HG03095 (cell line): ENCODE data around the gene SOS1.

Source experiments
- ATAC-seq: cut with Tn5 transposase; IDR thresholded peaks from one replicate; pipeline ENCODE4 v1.9.1; 2021; ENCODE audit warnings: moderate library complexity; ENCODE audit not compliant: unreplicated experiment

Gene SOS1

DNA sequence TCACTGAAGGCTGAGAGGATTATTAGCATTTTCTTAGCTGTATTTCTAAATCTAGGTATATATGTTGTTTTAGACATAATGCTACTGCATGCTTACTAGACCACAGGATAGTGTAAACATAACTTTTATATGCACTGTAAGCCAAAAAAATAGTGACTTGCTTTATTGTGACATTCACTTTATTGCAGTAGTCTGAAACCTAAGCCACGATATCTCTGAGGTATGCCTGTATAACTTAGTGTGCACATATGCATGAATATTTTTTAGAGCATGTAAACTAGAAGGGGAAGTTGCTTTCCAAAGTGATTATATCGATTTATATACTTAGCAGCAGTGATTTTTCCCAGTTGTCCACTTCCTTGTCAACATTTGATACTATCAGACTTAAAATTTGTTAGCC, 81.8 kb downstream of the SOS1 start:
- no peak for ATAC-seq

DNA sequence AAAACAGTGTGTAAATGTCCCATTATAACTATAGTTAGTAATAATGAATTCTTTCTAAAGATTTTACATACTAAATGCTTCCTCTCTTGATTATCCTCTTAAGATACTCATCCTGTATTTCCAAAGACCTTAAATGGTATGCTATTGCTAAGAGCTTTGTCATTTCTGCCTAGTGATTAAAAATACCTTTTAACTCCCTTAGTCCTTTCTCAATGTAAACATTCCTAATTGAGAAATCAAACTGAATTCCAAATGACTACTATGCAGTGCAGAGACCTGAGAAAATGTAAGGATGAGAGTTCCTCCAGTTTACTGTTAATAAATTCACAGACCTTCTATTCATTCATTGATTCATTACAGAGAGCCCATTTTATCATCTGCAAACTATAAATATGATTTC, 86.9 kb downstream of the SOS1 start:
- no peak for ATAC-seq

DNA sequence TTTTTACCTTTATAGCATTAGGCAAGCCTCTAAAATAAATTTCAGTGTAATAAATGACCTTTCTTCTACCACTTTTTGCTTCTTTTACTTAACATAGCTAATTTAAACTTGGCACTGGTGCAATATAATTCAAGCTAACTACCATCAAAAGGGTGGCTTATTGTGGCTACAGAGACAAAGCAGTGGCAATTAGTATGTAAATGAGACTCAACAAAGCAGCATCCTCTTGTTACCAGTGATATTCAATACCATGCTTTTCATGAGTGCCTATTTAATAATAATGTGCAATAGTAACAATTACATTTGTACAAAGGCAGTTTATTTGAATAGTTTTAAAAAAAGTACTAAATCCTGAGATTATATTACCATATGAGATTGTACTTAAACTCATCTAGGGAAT, 93.4 kb downstream of the SOS1 start:
- ATAC-seq, result no peak

DNA sequence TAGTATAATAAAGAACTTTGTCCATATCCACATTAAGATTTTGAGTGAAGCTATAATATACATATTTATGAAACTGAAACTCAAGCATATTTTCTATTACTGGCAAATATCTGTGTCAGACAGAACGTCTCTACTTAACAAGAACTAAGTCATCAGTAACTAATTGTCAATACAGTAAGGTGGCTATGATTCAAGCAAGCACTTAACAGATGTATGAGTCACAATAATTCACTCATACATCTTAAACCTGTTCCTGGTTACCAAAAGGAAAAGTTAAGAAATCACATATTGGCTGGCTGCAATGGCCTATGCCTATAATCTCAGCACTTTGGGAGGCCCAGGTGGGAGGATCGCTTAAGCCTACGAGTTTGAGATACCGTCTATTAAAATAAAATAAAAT, 96.0 kb downstream of the SOS1 start:
- no peak for ATAC-seq

DNA sequence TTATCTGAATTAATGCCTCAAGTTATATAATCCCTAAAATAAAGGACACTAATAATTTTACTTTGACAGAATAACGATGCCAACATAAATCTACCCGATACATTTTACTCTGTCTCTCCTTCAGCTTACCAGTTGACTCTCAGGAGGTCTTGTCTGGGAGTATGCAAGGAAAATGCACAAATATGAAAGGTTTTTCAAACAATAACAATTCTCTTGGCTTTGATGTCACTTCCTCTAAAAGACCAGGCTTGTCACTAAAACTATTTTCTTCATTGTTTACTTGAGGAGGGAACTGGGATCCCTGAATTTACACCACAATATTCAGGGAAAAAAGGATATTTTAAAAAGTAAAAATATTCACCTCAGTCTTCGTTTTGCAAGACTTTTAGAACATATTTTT, 97.2 kb downstream of the SOS1 start:
- no peak for ATAC-seq

DNA sequence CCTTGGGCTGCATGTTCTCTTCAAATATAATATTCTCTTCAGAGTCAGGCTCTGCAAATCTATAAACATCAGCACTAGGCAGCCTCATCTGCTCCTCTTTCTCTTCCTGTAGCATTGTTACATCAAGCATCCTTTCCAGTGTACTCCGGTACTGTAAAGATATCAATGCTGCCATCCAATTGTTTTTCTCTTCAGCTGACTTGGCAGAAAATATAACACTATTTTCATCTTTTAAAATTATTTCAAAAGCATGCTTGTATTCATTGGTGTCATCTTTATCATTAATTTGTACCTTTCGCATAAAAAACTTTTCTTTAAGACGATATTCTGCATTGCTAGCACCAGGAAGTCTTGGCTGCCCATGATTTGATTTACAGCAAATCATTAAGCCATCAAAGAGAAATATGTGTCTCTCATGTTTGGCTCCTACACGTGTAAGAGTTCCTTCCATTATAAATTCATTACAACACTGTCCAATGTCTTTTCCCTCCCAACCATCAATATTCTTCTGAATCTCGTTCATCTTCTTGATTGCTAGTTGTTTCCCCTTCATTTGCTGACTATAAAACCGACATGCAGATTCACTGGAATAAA, 98.1 kb downstream of the SOS1 start:
- no peak for ATAC-seq

DNA sequence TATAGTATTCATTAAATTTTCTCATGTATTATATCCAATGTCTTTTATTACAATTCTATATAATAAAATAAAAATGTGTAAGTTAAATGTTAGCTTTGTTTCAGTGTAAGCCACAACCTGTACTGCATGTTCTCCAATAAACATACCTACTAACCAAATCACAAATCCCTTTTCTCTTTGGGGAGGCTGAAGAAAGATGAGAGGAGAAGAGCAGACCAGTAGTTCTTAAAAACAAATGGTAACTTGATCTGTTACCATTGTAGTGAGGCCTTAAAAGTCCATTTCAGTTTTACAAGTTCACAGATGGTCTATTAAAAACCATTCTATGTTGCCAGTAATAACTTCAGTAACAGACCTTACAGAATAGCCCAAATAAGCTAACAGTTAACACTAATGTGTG, 100.5 kb downstream of the SOS1 start:
- no peak for ATAC-seq

DNA sequence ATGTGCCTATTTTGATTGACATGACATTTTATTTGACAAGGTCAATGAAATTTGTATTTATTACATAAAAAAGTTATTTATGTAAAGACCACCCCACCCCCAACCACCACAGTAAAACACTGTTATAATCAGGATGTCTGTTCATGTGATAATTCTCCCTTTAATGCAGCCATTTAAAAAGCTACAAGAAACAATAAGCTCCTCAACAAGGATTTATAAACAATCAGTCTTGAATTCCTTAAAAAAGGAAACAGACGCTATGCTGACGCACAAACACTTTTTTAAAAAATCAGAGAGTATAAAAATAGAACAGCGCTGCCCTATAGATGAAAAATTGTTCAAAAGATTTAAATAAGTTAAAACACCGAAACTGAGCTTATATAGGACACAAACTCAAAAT, 102.2 kb downstream of the SOS1 start:
- no peak for ATAC-seq

DNA sequence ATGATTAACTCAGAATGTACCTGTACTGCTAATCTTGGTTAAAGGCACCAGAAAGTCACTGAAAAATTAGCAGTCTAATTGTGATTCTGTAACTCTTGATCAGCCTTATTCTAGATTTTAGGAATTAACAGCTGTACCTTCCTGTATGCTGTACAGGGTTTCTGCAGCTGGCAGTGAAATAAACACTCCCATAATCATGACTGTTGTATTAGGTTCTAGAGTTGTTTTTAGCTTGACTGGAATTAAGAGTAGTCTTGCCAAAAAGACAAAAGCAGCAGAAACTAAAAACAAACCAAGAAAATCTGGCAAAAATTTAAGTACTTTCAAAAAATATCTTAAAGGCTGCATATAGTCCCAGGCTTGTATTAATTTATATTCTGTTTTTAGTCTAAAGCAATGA, 103.5 kb downstream of the SOS1 start:
- no peak for ATAC-seq

DNA sequence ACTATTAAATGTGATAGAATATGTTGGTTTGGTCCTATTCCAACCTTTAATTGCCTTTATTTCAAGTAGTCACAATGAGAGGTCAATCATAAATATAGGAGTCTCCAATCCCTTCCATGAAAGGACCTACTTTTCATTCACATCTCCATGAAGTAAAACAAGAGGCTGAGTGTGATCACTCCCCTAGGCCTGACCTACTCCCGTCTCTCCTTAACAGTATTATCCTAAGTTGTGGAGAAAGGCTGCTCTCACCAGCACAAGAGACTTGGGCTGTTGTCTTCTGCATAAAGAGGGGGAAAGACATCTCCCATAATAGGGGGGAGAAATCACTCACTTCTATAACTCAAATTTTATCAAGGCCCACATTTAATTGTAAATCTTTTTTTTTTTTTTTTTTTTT, 105.4 kb downstream of the SOS1 start:
- no peak for ATAC-seq

DNA sequence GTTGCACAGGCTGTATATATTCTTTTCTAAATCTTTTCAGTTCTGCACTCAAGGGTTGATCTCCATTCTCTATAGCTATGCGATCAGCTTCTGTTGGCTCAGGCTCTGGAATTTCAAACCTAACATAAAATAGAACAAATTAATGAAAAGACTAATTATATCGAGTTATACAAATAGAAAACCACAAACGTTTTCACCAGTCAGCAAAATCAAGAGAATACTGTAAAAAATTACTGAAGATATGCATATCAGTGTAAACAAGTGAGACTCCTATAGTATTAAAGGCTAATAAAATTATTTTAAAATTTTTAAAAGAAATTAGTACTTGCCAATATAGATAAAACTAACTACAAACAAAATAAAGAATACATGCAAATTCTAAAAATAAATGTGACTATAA, 107.0 kb downstream of the SOS1 start:
- no peak for ATAC-seq

DNA sequence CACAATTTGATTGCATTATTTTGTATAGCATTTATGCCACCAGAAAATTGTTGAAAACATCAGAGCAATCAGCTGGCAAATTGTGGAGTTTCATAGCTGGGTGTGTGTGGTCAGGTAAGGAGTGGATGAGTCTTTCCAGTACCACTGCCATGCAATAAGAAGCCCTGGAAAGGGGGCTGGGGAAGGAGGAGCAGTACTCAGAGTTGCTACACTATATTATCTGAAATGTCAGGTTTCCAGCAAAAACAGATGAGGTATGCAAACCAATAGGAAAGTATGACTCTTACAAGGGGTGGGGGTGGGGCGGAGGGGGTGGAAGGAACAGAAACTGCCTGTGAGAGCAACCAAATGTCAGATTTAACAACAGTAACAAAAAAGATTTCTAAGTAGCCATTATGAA, 112.2 kb downstream of the SOS1 start:
- ATAC-seq, result no peak

DNA sequence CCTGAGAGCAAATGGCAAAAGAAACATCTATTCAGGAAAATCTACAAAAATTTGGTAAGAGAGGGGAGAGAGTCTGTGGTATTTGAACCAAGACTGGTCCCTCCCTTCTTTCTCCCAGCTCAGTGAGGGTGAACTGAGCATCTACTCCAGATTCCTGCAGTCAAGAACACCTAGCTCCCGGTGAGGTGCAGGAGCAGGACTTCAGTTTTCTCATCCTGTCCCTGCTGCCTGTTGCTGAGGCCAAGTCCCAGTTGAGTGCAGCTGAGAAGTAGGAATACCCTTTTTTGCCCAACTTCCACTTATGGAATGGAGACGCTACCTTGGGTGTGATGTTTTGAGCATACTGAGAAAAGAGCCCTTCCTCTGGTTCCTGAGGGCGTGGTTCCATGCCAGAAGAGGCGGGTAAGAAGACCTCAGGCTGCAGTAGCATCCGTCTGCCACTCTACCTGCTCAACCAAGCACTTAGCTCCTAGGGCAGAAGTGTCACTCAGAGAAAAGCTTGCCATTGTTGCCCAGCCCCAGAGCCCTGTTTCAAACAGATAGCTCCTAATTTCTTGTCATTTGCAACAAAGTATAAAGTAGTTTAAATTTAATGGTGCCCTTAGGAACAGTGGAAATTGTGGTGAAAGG, 112.9 kb downstream of the SOS1 start:
- no peak for ATAC-seq

DNA sequence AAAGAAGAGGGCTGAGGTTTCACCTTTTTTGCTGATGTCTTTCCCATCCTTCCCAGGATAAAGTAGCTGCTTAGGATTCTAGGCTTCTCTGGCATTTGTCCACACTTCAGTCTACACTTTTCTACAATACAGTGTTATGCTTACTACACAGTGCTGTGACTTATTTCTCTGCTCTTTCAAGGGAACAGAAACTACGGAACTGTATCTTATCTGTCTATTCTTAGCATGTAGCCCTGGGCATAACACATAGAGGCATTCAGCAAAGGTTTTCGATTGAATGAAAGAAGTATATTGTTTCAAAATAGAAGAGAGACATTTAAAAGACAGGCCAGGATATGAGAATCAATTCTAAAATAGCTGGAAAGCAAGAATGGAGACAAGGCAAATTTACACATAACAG, 120.3 kb downstream of the SOS1 start:
- no peak for ATAC-seq

DNA sequence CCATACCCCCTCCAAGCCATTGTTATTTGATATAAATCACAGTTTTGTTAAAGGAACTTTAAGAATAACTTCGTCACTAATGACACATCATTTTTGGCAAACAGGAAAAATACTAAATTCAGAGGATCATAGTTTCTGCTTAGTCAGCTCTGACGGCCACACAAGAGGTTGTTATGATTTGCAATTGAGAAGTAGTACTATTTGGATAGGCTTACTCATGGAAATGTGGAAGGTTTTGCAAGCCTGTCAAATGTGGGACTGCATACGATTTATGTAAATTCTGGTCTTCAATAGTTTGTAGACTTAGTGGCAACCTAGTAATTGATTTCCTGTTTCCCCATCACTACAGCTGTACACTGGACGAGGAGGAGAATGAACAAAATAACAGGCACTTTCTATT, 123.1 kb downstream of the SOS1 start:
- no peak for ATAC-seq

DNA sequence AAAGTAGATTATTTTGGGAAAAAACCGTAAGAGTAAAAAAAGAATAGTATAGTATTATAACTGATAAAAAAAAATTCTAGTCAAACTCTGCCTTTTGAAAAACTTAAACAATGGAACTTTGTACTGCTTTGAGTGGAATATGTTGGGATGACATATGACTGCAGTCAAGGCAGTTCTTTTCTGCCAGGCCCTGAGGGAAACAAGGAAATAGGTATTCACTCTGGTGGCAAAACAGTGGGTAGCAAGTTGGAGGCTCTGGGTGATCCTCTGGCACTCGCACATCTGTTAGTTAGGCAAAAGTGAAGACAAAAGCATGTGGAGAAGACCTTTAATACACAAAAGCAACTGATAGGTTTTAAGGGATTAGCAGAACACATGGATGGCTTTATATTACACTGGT, 129.0 kb downstream of the SOS1 start:
- ATAC-seq, result no peak

DNA sequence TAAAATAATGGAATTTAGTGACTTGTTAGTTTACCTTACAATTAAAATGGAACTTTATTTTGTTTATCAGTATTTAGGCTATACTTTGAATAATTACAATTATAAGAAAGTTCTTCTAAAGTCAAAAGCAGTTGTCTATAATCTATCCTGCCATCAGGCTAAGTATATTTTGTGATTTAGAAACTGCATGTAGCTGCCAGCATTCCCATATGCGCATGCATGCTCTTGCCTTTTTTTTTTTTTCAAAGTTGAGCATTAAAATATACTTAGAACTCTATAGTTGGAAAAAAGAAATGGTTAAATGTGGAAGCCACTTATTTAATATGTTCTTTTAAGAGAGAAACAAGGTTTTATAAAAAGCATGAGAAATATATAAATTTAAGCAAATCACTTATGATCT, 132.1 kb downstream of the SOS1 start:
- no peak for ATAC-seq

DNA sequence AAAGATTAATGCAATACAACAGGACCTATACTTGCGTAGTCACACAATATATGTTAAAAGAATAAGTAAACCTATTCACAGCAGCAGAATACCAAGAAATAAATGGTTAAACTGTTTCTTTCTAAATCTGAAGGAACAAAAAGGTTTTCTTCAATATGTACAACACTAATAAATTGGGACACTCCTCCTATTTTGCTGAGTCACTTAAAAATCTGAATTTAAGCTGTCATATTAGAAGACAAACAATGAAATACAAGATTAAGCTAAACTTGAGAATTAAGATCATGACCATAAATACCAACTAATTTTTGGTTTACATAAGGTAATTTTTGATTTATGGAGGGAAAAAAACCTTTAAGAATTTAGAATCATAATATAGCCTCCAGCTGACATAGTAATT, 138.4 kb downstream of the SOS1 start:
- no peak for ATAC-seq

DNA sequence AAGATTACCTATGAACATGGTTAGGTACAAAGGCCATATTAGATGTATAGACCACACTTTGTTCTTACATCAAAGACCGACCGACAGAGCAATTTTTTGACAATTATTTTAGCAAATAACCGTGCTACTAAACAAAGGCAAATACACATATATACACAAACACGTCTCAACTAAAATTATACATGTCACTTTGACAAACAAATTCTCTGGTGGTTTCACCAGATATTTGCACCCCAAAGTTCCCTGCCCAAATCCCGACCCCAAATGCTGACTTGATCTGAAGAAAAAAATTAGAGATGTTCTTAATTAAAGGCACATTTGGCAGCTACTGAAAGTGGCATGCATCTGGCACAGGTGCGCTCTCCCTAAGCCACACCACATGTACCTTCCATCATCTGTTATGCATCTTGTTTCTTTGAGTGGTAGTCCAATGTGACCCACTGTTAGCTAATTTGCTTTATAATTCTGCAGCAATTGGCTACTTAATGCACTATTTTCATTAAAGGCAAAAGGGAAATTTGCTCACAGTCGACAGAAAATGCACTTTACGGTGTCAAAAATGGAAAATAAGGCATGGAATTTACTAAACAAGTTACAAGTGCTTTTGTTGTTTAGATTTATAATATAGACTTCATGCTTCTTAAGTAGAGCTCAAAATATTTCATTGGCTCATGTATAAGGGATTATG, 139.0 kb downstream of the SOS1 start:
- ATAC-seq, result no peak

DNA sequence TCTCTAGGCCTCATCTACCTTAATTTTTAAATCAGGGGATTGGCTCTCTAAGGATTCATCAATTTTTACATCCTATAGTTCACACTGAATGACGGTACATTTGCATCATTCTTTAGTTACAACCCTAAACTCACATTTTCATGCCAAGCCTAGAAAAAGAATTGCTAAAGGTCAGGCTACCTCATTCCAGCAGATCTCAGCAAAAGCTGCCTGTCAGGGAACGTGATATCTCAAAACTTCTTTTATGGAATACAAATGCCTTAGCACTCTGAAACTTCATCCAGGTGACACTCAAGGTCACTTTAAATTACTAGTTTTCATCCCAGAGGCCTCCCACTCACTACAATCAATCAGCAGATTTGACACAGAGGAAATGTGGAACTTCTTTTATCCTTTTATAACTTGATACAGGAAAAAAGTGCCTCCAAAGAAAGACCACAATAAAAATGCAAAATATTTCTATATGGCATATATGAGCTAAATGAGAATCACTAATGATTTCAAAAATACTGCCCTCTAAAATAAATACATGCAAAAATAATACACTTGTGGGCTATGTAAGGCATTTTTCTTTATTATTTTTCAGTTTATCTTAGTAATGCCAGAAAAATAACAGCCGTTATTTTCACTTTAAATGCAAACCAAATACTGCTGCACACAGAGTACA, 139.7 kb downstream of the SOS1 start:
- ATAC-seq, result no peak

DNA sequence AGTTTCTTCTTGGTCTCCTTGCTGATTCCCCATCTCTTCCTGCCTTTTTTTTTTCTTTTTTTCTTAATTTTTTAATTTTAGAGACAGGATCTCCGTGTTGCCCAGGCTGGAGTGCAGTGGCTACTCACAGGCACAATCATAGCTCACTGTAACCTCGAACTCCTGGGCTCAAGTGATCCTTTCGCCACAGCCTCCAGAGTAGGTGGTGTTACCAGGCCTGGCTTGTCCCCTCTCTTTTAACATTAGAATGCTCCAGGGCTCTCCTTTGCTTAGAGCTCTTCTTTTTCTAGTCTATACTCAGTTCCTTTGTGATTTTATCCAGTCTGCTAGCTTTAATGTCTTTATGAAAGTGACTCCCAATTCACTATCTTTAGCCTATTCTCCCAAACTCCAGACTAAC, 141.9 kb downstream of the SOS1 start:
- no peak for ATAC-seq

DNA sequence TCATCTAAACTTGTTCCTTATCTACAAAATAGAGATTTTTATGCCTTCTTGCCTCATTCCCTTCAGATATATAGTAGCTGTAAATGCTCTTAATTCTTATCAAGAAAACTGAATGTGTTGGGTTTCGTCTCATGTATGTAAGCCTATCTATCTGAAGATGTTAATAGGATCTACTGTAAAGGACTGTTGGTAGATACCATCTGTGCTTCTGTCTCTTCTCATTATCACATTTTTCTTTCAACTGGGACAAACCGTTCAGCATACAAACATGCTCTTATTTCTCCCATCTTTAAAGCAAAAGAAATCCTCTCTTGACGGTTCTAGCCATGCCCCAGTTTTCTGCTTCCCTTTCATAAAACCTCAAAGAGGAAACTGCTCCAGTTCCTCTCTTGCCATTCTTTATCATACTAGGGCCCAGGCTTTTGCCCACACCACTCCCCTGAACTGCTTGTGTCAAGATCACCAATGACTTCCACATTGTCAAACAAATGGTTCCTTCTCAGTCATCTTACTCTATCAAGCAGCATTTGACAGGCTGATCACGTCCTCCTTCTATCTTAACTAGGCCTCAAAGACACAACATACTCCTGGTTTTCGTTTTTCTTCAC, 142.5 kb downstream of the SOS1 start:
- ATAC-seq, result no peak
